Testis (tissue), 2 donors: Measurements from ENCODE around the gene CSH2.
"Not testable (repeated sequence)": the region's sequence is repeated elsewhere in the genome, so short reads cannot be mapped to it uniquely, and the experiment has no call there.

Experiments
- CTCF ChIP-seq, 3 experiments: fragments of 450-650 bp in 2 of 3; fragments of 200-600 bp in 1 of 3; sonication (generic) in 1 of 3; IDR thresholded peaks; one replicate each; pipeline ENCODE4 v1.5.1; 2016 to 2019; ENCODE audit warnings: antibody characterized with exemption in 3 of 3, mild to moderate bottlenecking in 2 of 3, moderate library complexity in 1 of 3
- POLR2A ChIP-seq: fragments of 450-650 bp; IDR thresholded peaks from one replicate; pipeline ENCODE4 v1.6.1; 2017; ENCODE audit warnings: antibody characterized with exemption, mild to moderate bottlenecking, moderate library complexity

- TF ChIP-seq POLR2A; CTCF (IDR thresholded peaks at IDR 0.05): not testable (repeated sequence)
Observed at GRCh38 chr17:63920050-63920449, 46.6 kb upstream of the CSH2 start.
